Measurements from ENCODE around the gene SEC61B. TPM values are rescaled to one million over a fixed set of nuclear protein-coding genes. Genes with fewer than 3 reads are reported as not detected.
"Not testable (repeated sequence)": the region's sequence is repeated elsewhere in the genome, so short reads cannot be mapped to it uniquely, and the experiment has no call there.

The SEC61B gene
- total RNA-seq, 2 donors from 2014 or later = 86.6 to 104 TPM

- Histone ChIP-seq H3K36me3 (replicated peaks in 1 of 2; ENCODE audit: insufficient read depth in 1 of 2, low read depth in 2 of 2) (peaks cover 0 to 23% of the 10 kb centered on the region in 2 donors), H3K9me3 (no peaks in the 10 kb centered on the region), H3K4me1 (peaks cover 44% of the 10 kb centered on the region), H3K27ac (no peak overlapping the region), H3K4me3 (no peak overlapping the region), H3K27me3 (no peaks in the 10 kb centered on the region)
- peak in 2 of 4 donors; percentile 38 to 49 for DNase-seq
- WGBS, 2 donors = 87 to 94% methylated on average over 2 of the region's 2 CpGs
- ATAC-seq = no peak
- intact Hi-C loops (cut with DNase I) = no loop called here
- no peak for TF ChIP-seq POLR2A (IDR thresholded peaks at IDR 0.05)
- peak in 6 of 7 experiments; percentile 22 to 44 (median 27) for TF ChIP-seq CTCF (IDR thresholded peaks at IDR 0.05)
These were observed 9.6 kb downstream of the SEC61B start for GRCh38 chr9:99231711-99232110.

DNA sequence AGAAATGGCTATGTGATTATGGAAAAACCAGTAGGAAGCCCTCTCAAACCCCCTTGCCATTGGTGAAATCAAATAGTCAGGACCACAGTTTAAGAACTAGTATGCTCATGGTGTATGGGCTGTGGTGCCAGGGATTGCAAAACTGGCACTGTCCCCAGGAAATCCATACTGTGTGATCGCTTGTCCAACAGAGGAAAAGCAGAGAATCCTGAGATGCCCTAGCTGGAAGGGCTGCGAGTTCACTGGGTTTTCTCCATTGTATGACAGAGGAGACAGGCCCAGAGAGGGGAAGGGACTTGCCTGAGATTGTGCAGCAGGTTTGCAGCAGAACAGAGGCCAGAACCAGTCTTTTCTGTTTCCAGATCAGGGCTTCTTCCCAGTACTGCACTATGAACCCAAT lies 12.5 kb downstream of the SEC61B start:
- TF ChIP-seq CTCF (IDR thresholded peaks at IDR 0.05) = no peak
- 81 to 87% methylated on average over 2 of the region's 2 CpGs for whole genome bisulfite sequencing, 2 donors
- no peak overlapping the region for H3K4me3 ChIP-seq
- DNase-seq (no peak), ATAC-seq (no peak)
- no peaks in the 10 kb centered on the region for H3K9me3 ChIP-seq
- no peak overlapping the region for H3K27ac ChIP-seq
- H3K4me1 ChIP-seq = peaks cover 65% of the 10 kb centered on the region
- intact Hi-C loops (cut with DNase I) = no loop called here
- H3K27me3 ChIP-seq = no peaks in the 10 kb centered on the region
- H3K36me3 ChIP-seq (replicated peaks in 1 of 2; ENCODE audit: insufficient read depth in 1 of 2, low read depth in 2 of 2) = peaks cover 0 to 12% of the 10 kb centered on the region in 2 donors

- no peak overlapping the region for H3K4me3 ChIP-seq
- no peaks in the 10 kb centered on the region for H3K27me3 ChIP-seq
- H3K27ac ChIP-seq = no peak overlapping the region
- H3K9me3 ChIP-seq = no peaks in the 10 kb centered on the region
- ATAC-seq (no peak), DNase-seq (no peak)
- peaks cover 67% of the 10 kb centered on the region for H3K4me1 ChIP-seq
- H3K36me3 ChIP-seq (replicated peaks in 1 of 2; ENCODE audit: insufficient read depth in 1 of 2, low read depth in 2 of 2) = peaks cover 0 to 11% of the 10 kb centered on the region in 2 donors
- TF ChIP-seq CTCF (IDR thresholded peaks at IDR 0.05) (no peak), POLR2A (IDR thresholded peaks at IDR 0.05) (no peak)
- intact Hi-C loops (cut with DNase I) = no loop called here
These were observed 13.0 kb downstream of the SEC61B start for GRCh38 chr9:99235069-99235468.

DNA sequence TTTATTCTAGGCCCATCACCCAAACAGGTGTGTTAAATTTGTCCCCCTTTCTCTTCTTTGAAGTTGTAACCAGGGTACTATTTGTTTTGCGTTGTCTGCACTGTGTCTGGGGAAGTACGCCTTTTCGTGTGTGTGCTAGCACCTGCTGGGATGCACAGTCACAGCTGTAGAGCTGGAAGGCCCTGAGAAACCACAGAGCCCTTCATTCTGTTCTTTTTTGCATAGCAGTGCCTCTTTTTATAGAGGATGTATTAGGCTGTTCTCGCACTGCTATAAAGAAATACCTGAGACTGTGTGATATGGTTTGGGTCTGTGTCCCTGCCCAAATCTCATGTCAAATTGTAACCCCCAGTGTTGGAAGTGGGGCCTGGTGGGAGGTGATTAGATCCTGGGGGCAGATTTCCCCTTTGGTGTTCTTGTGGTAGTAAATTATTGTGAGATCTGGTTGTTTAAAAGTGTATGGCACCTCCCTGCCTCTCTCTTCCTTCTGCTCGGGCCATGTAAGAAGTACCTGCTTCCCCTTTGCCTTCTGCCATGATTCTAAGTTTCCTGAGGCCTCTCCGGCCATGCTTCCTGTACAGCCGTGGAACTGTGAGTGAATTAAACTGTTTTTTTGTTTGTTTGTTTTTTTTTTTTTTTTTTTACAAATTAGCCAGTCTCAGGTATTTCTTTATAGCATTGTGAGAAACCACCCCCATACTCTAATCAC lies 14.0 kb downstream of the SEC61B start:
- intact Hi-C loops (cut with DNase I) = no loop called here
- DNase-seq (peak in 1 of 4 donors; percentile 41), ATAC-seq (no peak)
- H3K27ac ChIP-seq = peak overlapping the region in 3 of 4 donors; percentile 29 to 57 (median 31)
- no peaks in the 10 kb centered on the region for H3K9me3 ChIP-seq
- peaks cover 67% of the 10 kb centered on the region for H3K4me1 ChIP-seq
- H3K4me3 ChIP-seq = no peak overlapping the region
- no peaks in the 10 kb centered on the region for H3K27me3 ChIP-seq
- no peak for TF ChIP-seq POLR2A (IDR thresholded peaks at IDR 0.05)
- no peak for TF ChIP-seq CTCF (IDR thresholded peaks at IDR 0.05)
- peaks cover 0 to 8% of the 10 kb centered on the region in 2 donors for H3K36me3 ChIP-seq (replicated peaks in 1 of 2; ENCODE audit: insufficient read depth in 1 of 2, low read depth in 2 of 2)
- WGBS, 2 donors = 55 to 70% methylated on average over 7 of the region's 7 CpGs

DNA sequence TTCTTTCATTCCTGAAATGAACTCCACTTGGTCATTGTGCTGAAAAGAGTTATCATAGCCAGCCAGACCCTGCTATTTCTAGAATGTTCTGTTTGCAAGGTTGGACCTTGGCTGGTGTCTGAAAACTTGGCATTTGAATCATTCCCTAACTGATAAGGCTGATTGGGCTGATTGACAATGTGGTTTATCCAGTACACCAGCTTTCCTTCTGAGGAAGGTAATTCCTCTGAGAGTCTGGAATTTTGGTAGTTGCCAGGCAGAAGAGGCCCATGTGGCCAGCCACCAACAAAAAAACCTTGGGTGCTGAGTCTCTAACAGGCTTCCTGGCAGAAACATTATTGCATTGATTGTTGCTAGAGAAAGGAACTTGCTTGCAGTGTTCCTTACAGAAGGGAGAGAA lies 15.3 kb downstream of the SEC61B start:
- TF ChIP-seq CTCF (IDR thresholded peaks at IDR 0.05) (no peak), POLR2A (IDR thresholded peaks at IDR 0.05) (peak in 1 of 3 donors; percentile 21)
- peak; percentile 68 to 82 (median 75) for DNase-seq
- Histone ChIP-seq H3K4me1 (peaks cover 66% of the 10 kb centered on the region), H3K36me3 (replicated peaks in 1 of 2; ENCODE audit: insufficient read depth in 1 of 2, low read depth in 2 of 2) (peaks cover 0 to 7% of the 10 kb centered on the region in 2 donors), H3K9me3 (no peaks in the 10 kb centered on the region), H3K27me3 (no peaks in the 10 kb centered on the region), H3K4me3 (no peak overlapping the region), H3K27ac (peak overlapping the region; percentile 24 to 57 (median 36))
- intact Hi-C loops (cut with DNase I) = no loop called here
- peak; percentile 92 for ATAC-seq

- DNase-seq; H3K27me3 ChIP-seq; ATAC-seq; H3K4me3 ChIP-seq; intact Hi-C loops (cut with DNase I); H3K36me3 ChIP-seq (replicated peaks in 1 of 2; ENCODE audit: insufficient read depth in 1 of 2, low read depth in 2 of 2); H3K9me3 ChIP-seq: not testable (repeated sequence)
- Histone ChIP-seq H3K4me1 (peaks cover 61% of the 10 kb centered on the region), H3K27ac (peak overlapping the region in 3 of 4 donors; percentile 24 to 57 (median 31))
- WGBS, 2 donors = 84 to 85% methylated on average over 4 of the region's 4 CpGs
These were observed 15.8 kb downstream of the SEC61B start for GRCh38 chr9:99237849-99238248.

All from body of pancreas (tissue), 4 donors.